ENCODE data around the gene SCML1.

DNA sequence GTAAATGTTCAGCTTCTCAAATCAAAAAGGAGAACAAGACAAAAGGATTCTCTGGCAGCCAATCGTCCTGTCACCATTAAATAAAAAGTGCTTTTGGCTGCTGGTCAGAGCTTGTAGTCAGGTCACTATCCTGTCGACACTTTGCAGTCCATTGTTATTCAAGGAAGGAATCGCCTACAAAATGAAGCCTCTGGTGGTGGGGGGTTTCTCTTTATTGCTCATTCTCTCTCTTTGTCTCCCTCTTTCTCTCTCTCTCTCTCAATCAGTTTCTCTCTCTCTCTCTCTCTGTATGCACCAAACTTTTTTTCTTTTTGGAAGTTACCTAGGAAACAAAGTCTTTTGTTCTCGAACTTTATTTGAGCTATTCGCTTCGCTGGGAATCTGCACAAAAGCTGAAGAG lies 17.6 kb upstream of the SCML1 start:
- no peak for TF ChIP-seq POLR2A (IDR thresholded peaks at IDR 0.05)
- TF ChIP-seq, protein P1, sequence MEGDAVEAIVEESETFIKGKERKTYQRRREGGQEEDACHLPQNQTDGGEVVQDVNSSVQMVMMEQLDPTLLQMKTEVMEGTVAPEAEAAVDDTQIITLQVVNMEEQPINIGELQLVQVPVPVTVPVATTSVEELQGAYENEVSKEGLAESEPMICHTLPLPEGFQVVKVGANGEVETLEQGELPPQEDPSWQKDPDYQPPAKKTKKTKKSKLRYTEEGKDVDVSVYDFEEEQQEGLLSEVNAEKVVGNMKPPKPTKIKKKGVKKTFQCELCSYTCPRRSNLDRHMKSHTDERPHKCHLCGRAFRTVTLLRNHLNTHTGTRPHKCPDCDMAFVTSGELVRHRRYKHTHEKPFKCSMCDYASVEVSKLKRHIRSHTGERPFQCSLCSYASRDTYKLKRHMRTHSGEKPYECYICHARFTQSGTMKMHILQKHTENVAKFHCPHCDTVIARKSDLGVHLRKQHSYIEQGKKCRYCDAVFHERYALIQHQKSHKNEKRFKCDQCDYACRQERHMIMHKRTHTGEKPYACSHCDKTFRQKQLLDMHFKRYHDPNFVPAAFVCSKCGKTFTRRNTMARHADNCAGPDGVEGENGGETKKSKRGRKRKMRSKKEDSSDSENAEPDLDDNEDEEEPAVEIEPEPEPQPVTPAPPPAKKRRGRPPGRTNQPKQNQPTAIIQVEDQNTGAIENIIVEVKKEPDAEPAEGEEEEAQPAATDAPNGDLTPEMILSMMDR (IDR thresholded peaks at IDR 0.05), result no peak

All from testis (tissue), 2 donors.